K562 (cell line): ENCODE data around the gene USHBP1. TPM values are rescaled to one million over a fixed set of nuclear protein-coding genes. Genes with fewer than 3 reads are reported as not detected.
A peak's percentile ranks its signal among the peaks of the same experiment; 100 is the strongest.

Experiments
- ATF4 ChIP-seq: fragments of 450-650 bp; formaldehyde crosslinking; IDR thresholded peaks from 2 replicates; pipeline ENCODE4 v1.4.0; 2022; ENCODE audit warnings: mild to moderate bottlenecking, moderate library complexity
- FOXJ3 ChIP-seq: sonication (generic); formaldehyde crosslinking; IDR thresholded peaks from 2 replicates; pipeline ENCODE4 v1.4.0; 2020; ENCODE audit warnings: mild to moderate bottlenecking, missing genetic modification reagents
- GTF2F1 ChIP-seq: IDR thresholded peaks from 2 replicates; pipeline ENCODE4 v1.6.1; 2011; ENCODE audit warnings: low read depth, low read length, improper control_type of control experiment
- GTF3C2 ChIP-seq: IDR thresholded peaks from 3 replicates; pipeline ENCODE4 v1.6.1; 2011; ENCODE audit warnings: borderline replicate concordance, mild to moderate bottlenecking, moderate library complexity; ENCODE audit not compliant: insufficient read length; ENCODE audit errors: extremely low read depth
- IRF2 ChIP-seq: sonication (generic); formaldehyde crosslinking; IDR thresholded peaks from 2 replicates; pipeline ENCODE4 v1.8.1; 2022; ENCODE audit warnings: mild to moderate bottlenecking, missing genetic modification reagents
- MBD2 ChIP-seq: sonication (generic); IDR thresholded peaks from 2 replicates; pipeline ENCODE4 v1.6.1; 2016; ENCODE audit warnings: low read depth, borderline replicate concordance
- NFIC ChIP-seq: fragments of 450-650 bp; IDR thresholded peaks from 2 replicates; pipeline ENCODE4 v1.6.1; 2017; ENCODE audit warnings: mild to moderate bottlenecking, inconsistent platforms
- NFIX ChIP-seq: fragments of 250-450 bp; sonication (Bioruptor Pico); IDR thresholded peaks from 2 replicates; pipeline ENCODE4 v1.4.0; 2020; ENCODE audit warnings: low read depth, mild to moderate bottlenecking, moderate library complexity
- PHF20 ChIP-seq: fragments of 450-650 bp; IDR thresholded peaks from 2 replicates; pipeline ENCODE4 v1.6.1; 2018; ENCODE audit not compliant: partially characterized antibody
- POLR2A ChIP-seq: fragments of 450-650 bp; conservative IDR thresholded peaks from 2 replicates; pipeline ENCODE4 v1.6.1; 2016
- RBBP5 ChIP-seq: fragments of 200-600 bp; sonication (generic); IDR thresholded peaks from 2 replicates; pipeline ENCODE4 v1.6.1; 2012; ENCODE audit warnings: borderline replicate concordance, mild to moderate bottlenecking, low read length, control low read depth, inconsistent platforms; ENCODE audit not compliant: insufficient read depth, poor library complexity, severe bottlenecking
- RFX7 ChIP-seq: fragments of 250-450 bp; sonication (Bioruptor Pico); IDR thresholded peaks from 2 replicates; pipeline ENCODE4 v1.5.1; 2021; ENCODE audit warnings: mild to moderate bottlenecking
- SIN3B ChIP-seq: fragments of 450-650 bp; IDR thresholded peaks from 2 replicates; pipeline ENCODE4 v1.6.1; 2017; ENCODE audit warnings: low read depth, mild to moderate bottlenecking, moderate library complexity
- STAG1 ChIP-seq: sonication (generic); formaldehyde crosslinking; IDR thresholded peaks from 2 replicates; pipeline ENCODE4 v1.5.0; 2020; ENCODE audit warnings: missing genetic modification reagents, borderline replicate concordance
- TBL1XR1 ChIP-seq, 2 experiments: IDR thresholded peaks; 2 replicates each; pipeline ENCODE4 v1.6.1; 2012; ENCODE audit warnings: improper control_type of control experiment in 2 of 2, low read length in 2 of 2, mild to moderate bottlenecking in 1 of 2
- TGIF2 ChIP-seq: sonication (generic); formaldehyde crosslinking; IDR thresholded peaks from 2 replicates; pipeline ENCODE4 v1.8.1; 2022; ENCODE audit warnings: mild to moderate bottlenecking, missing genetic modification reagents, moderate library complexity
- ZNF197 ChIP-seq: fragments of 200-800 bp; sonication (Bioruptor generic); IDR thresholded peaks from 2 replicates; pipeline ENCODE4 v1.6.1; 2016; ENCODE audit warnings: low read depth, missing genetic modification characterization, missing compliant biosample characterization
- ZNF644 ChIP-seq: fragments of 200-800 bp; sonication (Bioruptor generic); IDR thresholded peaks from 2 replicates; pipeline ENCODE4 v1.6.1; 2016; ENCODE audit warnings: low read depth, missing genetic modification characterization, missing compliant biosample characterization
- polyA plus RNA-seq, 8 experiments: library from polyadenylated mRNA; depleted of rRNA in 4 of 8; stranded (reverse) in 5 of 8; unstranded in 3 of 8; fragments of >200 nt; fragmentation: Nextera tagmentation in 2 of 8; fragmentation: Illumina TruSeq in 1 of 8; extraction: Ambion mirVana in 2 of 8; extraction: Trizol in 1 of 8; gene quantifications; 2 replicates each; pipeline versions ENCODE4 v1.2.1 to v1.2.3, GENCODE V29; 2011 to 2014; ENCODE audit warnings: inconsistent platforms in 1 of 8, missing spikeins in 1 of 8
- total RNA-seq, 7 experiments: library from RNA; depleted of rRNA in 6 of 7; stranded (reverse); fragments of >200 nt in 6 of 7; fragmentation: Illumina TruSeq in 2 of 7; extraction: Trizol in 2 of 7; gene quantifications; 2 replicates each; pipeline versions ENCODE4 v1.2.1 to v1.2.3, GENCODE V29; 2011 to 2021; ENCODE audit warnings: low replicate concordance in 1 of 7
- TF ChIP-seq, protein P1 (sequence below): fragments of 450-650 bp; IDR thresholded peaks from 2 replicates; pipeline ENCODE4 v1.7.0; 2016; ENCODE audit warnings: borderline replicate concordance
- TF ChIP-seq, protein P2 (sequence below): fragments of 250-450 bp; sonication (Bioruptor Pico); IDR thresholded peaks from 2 replicates; pipeline ENCODE4 v1.4.0; 2020; ENCODE audit warnings: mild to moderate bottlenecking, moderate library complexity

The USHBP1 gene
- total and polyA plus RNA-seq, 9 of the 15 experiments (the other 6 are each of a cell fraction or from before 2014, with no cell fraction given): 0.03 to 0.10 (median 0.05) TPM; not detected in 5

- TF ChIP-seq STAG1: no peak
- TF ChIP-seq TBL1XR1 (IDR thresholded peaks at IDR 0.05; ENCODE audit: low read length in 2 of 2): 0 out of 4 replicates have a peak, but pooled peaks of 1 of the 2 experiments have one; percentile 34
- no peak for TF ChIP-seq IRF2
- TF ChIP-seq MBD2: peak; percentile 94
- TF ChIP-seq FOXJ3 (CRISPR knock-in tag): no peak
- no peak for TF ChIP-seq GTF2F1
- TF ChIP-seq, protein P1, sequence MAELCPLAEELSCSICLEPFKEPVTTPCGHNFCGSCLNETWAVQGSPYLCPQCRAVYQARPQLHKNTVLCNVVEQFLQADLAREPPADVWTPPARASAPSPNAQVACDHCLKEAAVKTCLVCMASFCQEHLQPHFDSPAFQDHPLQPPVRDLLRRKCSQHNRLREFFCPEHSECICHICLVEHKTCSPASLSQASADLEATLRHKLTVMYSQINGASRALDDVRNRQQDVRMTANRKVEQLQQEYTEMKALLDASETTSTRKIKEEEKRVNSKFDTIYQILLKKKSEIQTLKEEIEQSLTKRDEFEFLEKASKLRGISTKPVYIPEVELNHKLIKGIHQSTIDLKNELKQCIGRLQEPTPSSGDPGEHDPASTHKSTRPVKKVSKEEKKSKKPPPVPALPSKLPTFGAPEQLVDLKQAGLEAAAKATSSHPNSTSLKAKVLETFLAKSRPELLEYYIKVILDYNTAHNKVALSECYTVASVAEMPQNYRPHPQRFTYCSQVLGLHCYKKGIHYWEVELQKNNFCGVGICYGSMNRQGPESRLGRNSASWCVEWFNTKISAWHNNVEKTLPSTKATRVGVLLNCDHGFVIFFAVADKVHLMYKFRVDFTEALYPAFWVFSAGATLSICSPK: no peak
- 0 out of 2 replicates have a peak, but pooled peaks have one; percentile 22 for TF ChIP-seq NFIC
- no peak for TF ChIP-seq GTF3C2
- TF ChIP-seq PHF20: peak; percentile 37
- TF ChIP-seq, protein P2, sequence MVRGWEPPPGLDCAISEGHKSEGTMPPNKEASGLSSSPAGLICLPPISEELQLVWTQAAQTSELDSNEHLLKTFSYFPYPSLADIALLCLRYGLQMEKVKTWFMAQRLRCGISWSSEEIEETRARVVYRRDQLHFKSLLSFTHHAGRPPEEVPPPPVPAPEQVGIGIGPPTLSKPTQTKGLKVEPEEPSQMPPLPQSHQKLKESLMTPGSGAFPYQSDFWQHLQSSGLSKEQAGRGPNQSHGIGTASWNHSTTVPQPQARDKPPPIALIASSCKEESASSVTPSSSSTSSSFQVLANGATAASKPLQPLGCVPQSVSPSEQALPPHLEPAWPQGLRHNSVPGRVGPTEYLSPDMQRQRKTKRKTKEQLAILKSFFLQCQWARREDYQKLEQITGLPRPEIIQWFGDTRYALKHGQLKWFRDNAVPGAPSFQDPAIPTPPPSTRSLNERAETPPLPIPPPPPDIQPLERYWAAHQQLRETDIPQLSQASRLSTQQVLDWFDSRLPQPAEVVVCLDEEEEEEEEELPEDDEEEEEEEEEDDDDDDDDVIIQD (CRISPR knock-in tag): no peak
- TF ChIP-seq RBBP5: peak; percentile 37
- TF ChIP-seq ATF4 (CRISPR knock-in tag): no peak
- TF ChIP-seq RFX7: no peak
- peak; percentile 64 for TF ChIP-seq POLR2A
- no peak for TF ChIP-seq ZNF644 (tag)
- no peak for TF ChIP-seq SIN3B
- TF ChIP-seq TGIF2 (CRISPR knock-in tag): no peak
- TF ChIP-seq NFIX (CRISPR knock-in tag): no peak
- TF ChIP-seq ZNF197 (CRISPR knock-in tag): no peak
Observed at GRCh38 chr19:17303167-17303939, 38.8 kb upstream of the USHBP1 start, which contains the start of gene ABHD8 (continued).
